WTC11 (cell line): ENCODE results near the gene CPLX3. TPM values are rescaled to one million over a fixed set of nuclear protein-coding genes. Genes with fewer than 3 reads are reported as not detected.

Source experiments
- ATAC-seq: fragments of 200-7000 bp; cut with Tn5 transposase; 2 replicates; pipeline ENCODE4 v1.10.0; 2021; ENCODE audit warnings: mild to moderate bottlenecking, moderate library complexity
- CTCF ChIA-PET: fragments of 300-600 bp; sonication (Branson Sonifier 250); formaldehyde crosslinking; loops from one replicate; lab custom pipeline; 2021; ENCODE audit warnings: antibody characterized with exemption; lab: Charles Lee
- POLR2A ChIA-PET: fragments of 350-600 bp; sonication (Branson Sonifier 250); formaldehyde crosslinking; loops from one replicate; lab custom pipeline; 2021; ENCODE audit warnings: antibody characterized with exemption; lab: Charles Lee
- DNase-seq: peaks from one replicate; pipeline ENCODE4 v3.0.0; 2021; ENCODE audit warnings: low spot score
- H3K27ac Mint-ChIP-seq: 2 replicates; pipeline ENCODE4 v1.8.0; 2021; ENCODE audit warnings: mixed read lengths
- H3K27me3 Mint-ChIP-seq: 2 replicates; pipeline ENCODE4 v1.8.0; 2021; ENCODE audit warnings: low read depth, mild to moderate bottlenecking, moderate library complexity, mixed read lengths
- H3K36me3 Mint-ChIP-seq: 2 replicates; pipeline ENCODE4 v1.8.0; 2021; ENCODE audit warnings: mixed read lengths
- H3K4me1 Mint-ChIP-seq: 2 replicates; pipeline ENCODE4 v1.8.0; 2022; ENCODE audit warnings: mixed read lengths
- H3K4me3 Mint-ChIP-seq: 2 replicates; pipeline ENCODE4 v1.8.0; 2021; ENCODE audit warnings: mild to moderate bottlenecking, moderate library complexity, mixed read lengths
- H3K9me3 Mint-ChIP-seq: 2 replicates; pipeline ENCODE4 v1.8.0; 2021; ENCODE audit warnings: mixed read lengths
- CTCF ChIP-seq: fragments of 200-600 bp; IDR thresholded peaks from 2 replicates; pipeline ENCODE4 v1.8.0; 2022; ENCODE audit warnings: antibody characterized with exemption
- EMX1 ChIP-seq: fragments of 250-450 bp; sonication (Bioruptor Pico); IDR thresholded peaks from 2 replicates; pipeline ENCODE4 v1.8.0; 2021; ENCODE audit warnings: mild to moderate bottlenecking
- ESRRA ChIP-seq: sonication (generic); formaldehyde crosslinking; IDR thresholded peaks from 2 replicates; pipeline ENCODE4 v1.8.1; 2022; ENCODE audit warnings: mild to moderate bottlenecking, missing genetic modification reagents, borderline replicate concordance
- FOXK1 ChIP-seq: sonication (generic); formaldehyde crosslinking; IDR thresholded peaks from 2 replicates; pipeline ENCODE4 v1.8.0; 2022; ENCODE audit warnings: mild to moderate bottlenecking, moderate library complexity, missing genetic modification reagents
- GRHL2 ChIP-seq: fragments of 250-450 bp; sonication (Bioruptor Pico); IDR thresholded peaks from 2 replicates; pipeline ENCODE4 v1.8.0; 2022; ENCODE audit warnings: mild to moderate bottlenecking, moderate library complexity; ENCODE audit not compliant: insufficient replicate concordance, severe bottlenecking
- IRF2 ChIP-seq: sonication (generic); formaldehyde crosslinking; IDR thresholded peaks from 2 replicates; pipeline ENCODE4 v1.8.0; 2022; ENCODE audit warnings: low read depth, missing genetic modification reagents, borderline replicate concordance
- JUN ChIP-seq: sonication (generic); formaldehyde crosslinking; IDR thresholded peaks from 2 replicates; pipeline ENCODE4 v1.8.0; 2023; ENCODE audit warnings: mild to moderate bottlenecking, missing genetic modification reagents
- NR1H2 ChIP-seq: sonication (generic); formaldehyde crosslinking; IDR thresholded peaks from 2 replicates; pipeline ENCODE4 v1.9.0; 2021; ENCODE audit warnings: mild to moderate bottlenecking, moderate library complexity, missing genetic modification reagents
- NR3C1 ChIP-seq: sonication (generic); formaldehyde crosslinking; conservative IDR thresholded peaks from 2 replicates; pipeline ENCODE4 v1.8.1; 2023; ENCODE audit warnings: low read depth, mild to moderate bottlenecking, missing genetic modification reagents
- PRDM15 ChIP-seq: sonication (generic); formaldehyde crosslinking; IDR thresholded peaks from 2 replicates; pipeline ENCODE4 v1.8.0; 2022; ENCODE audit warnings: missing genetic modification reagents
- SP1 ChIP-seq: sonication (generic); formaldehyde crosslinking; conservative IDR thresholded peaks from 2 replicates; pipeline ENCODE4 v1.8.1; 2022; ENCODE audit warnings: missing genetic modification reagents
- ZNF219 ChIP-seq: sonication (generic); formaldehyde crosslinking; IDR thresholded peaks from 2 replicates; pipeline ENCODE4 v1.8.0; 2023; ENCODE audit warnings: missing genetic modification reagents, mild to moderate bottlenecking, borderline replicate concordance
- ZNF423 ChIP-seq: fragments of 250-450 bp; sonication (Bioruptor Pico); IDR thresholded peaks from 2 replicates; pipeline ENCODE4 v2.1.2; 2022; ENCODE audit warnings: mild to moderate bottlenecking, moderate library complexity
- total RNA-seq: library from RNA; stranded (reverse); gene quantifications from 3 replicates; pipeline ENCODE4 v1.2.3, GENCODE V29; 2021
- TF ChIP-seq, protein P1 (sequence below): fragments of 250-450 bp; sonication (Bioruptor Pico); IDR thresholded peaks from 2 replicates; pipeline ENCODE4 v1.9.0; 2021; ENCODE audit warnings: mild to moderate bottlenecking, borderline replicate concordance
- TF ChIP-seq, protein P2 (sequence below): sonication (generic); formaldehyde crosslinking; IDR thresholded peaks from 2 replicates; pipeline ENCODE4 v1.8.0; 2022; ENCODE audit warnings: mild to moderate bottlenecking, missing genetic modification reagents
- TF ChIP-seq, protein P3 (sequence below): sonication (generic); formaldehyde crosslinking; IDR thresholded peaks from 2 replicates; pipeline ENCODE4 v1.8.0; 2023; ENCODE audit warnings: missing genetic modification reagents
- TF ChIP-seq, protein P4 (sequence below): sonication (generic); formaldehyde crosslinking; IDR thresholded peaks from 2 replicates; pipeline ENCODE4 v1.8.1; 2022; ENCODE audit warnings: mild to moderate bottlenecking, missing genetic modification reagents, moderate library complexity, borderline replicate concordance

CPLX3 gene
- total RNA-seq, 1 experiment from 2014 or later: 0.09 TPM

- DNase-seq (no peak), ATAC-seq (no peak)
- Mint-ChIP-seq H3K4me3 (no peak overlapping the region), H3K36me3 (peaks cover 12% of the 10 kb centered on the region), H3K9me3 (no peaks in the 10 kb centered on the region), H3K27me3 (no peaks in the 10 kb centered on the region), H3K27ac (no peak overlapping the region), H3K4me1 (peaks cover 5% of the 10 kb centered on the region)
- CTCF ChIA-PET: interaction anchor here (0.7 to 2.3 kb wide), 3 partner anchors 8 to 207 kb away, joined by 3 to 10 read pairs (median 7); no protein-coding TSS in a partner anchor
- no peak for TF ChIP-seq SP1 (CRISPR knock-in tag)
- no peak for TF ChIP-seq ZNF219 (CRISPR knock-in tag)
- no peak for TF ChIP-seq NR1H2
- no peak for TF ChIP-seq CTCF
- no peak for TF ChIP-seq JUN (CRISPR knock-in tag)
- no peak for TF ChIP-seq EMX1
- no peak for TF ChIP-seq IRF2 (CRISPR knock-in tag)
- TF ChIP-seq, protein P1, sequence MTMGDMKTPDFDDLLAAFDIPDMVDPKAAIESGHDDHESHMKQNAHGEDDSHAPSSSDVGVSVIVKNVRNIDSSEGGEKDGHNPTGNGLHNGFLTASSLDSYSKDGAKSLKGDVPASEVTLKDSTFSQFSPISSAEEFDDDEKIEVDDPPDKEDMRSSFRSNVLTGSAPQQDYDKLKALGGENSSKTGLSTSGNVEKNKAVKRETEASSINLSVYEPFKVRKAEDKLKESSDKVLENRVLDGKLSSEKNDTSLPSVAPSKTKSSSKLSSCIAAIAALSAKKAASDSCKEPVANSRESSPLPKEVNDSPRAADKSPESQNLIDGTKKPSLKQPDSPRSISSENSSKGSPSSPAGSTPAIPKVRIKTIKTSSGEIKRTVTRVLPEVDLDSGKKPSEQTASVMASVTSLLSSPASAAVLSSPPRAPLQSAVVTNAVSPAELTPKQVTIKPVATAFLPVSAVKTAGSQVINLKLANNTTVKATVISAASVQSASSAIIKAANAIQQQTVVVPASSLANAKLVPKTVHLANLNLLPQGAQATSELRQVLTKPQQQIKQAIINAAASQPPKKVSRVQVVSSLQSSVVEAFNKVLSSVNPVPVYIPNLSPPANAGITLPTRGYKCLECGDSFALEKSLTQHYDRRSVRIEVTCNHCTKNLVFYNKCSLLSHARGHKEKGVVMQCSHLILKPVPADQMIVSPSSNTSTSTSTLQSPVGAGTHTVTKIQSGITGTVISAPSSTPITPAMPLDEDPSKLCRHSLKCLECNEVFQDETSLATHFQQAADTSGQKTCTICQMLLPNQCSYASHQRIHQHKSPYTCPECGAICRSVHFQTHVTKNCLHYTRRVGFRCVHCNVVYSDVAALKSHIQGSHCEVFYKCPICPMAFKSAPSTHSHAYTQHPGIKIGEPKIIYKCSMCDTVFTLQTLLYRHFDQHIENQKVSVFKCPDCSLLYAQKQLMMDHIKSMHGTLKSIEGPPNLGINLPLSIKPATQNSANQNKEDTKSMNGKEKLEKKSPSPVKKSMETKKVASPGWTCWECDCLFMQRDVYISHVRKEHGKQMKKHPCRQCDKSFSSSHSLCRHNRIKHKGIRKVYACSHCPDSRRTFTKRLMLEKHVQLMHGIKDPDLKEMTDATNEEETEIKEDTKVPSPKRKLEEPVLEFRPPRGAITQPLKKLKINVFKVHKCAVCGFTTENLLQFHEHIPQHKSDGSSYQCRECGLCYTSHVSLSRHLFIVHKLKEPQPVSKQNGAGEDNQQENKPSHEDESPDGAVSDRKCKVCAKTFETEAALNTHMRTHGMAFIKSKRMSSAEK (CRISPR knock-in tag): no peak
- TF ChIP-seq ESRRA: no peak
- no peak for TF ChIP-seq FOXK1
- TF ChIP-seq, protein P2, sequence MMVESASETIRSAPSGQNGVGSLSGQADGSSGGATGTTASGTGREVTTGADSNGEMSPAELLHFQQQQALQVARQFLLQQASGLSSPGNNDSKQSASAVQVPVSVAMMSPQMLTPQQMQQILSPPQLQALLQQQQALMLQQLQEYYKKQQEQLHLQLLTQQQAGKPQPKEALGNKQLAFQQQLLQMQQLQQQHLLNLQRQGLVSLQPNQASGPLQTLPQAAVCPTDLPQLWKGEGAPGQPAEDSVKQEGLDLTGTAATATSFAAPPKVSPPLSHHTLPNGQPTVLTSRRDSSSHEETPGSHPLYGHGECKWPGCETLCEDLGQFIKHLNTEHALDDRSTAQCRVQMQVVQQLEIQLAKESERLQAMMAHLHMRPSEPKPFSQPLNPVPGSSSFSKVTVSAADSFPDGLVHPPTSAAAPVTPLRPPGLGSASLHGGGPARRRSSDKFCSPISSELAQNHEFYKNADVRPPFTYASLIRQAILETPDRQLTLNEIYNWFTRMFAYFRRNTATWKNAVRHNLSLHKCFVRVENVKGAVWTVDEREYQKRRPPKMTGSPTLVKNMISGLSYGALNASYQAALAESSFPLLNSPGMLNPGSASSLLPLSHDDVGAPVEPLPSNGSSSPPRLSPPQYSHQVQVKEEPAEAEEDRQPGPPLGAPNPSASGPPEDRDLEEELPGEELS: no peak
- TF ChIP-seq, protein P3, sequence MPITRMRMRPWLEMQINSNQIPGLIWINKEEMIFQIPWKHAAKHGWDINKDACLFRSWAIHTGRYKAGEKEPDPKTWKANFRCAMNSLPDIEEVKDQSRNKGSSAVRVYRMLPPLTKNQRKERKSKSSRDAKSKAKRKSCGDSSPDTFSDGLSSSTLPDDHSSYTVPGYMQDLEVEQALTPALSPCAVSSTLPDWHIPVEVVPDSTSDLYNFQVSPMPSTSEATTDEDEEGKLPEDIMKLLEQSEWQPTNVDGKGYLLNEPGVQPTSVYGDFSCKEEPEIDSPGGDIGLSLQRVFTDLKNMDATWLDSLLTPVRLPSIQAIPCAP (CRISPR knock-in tag): no peak
- no peak for TF ChIP-seq NR3C1 (CRISPR knock-in tag)
- TF ChIP-seq, protein P4, sequence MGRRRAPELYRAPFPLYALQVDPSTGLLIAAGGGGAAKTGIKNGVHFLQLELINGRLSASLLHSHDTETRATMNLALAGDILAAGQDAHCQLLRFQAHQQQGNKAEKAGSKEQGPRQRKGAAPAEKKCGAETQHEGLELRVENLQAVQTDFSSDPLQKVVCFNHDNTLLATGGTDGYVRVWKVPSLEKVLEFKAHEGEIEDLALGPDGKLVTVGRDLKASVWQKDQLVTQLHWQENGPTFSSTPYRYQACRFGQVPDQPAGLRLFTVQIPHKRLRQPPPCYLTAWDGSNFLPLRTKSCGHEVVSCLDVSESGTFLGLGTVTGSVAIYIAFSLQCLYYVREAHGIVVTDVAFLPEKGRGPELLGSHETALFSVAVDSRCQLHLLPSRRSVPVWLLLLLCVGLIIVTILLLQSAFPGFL (CRISPR knock-in tag): no peak
- no peak for TF ChIP-seq GRHL2 (CRISPR knock-in tag)
- TF ChIP-seq ZNF423 (CRISPR knock-in tag): no peak
- TF ChIP-seq PRDM15 (CRISPR knock-in tag): no peak
- POLR2A ChIA-PET: no interaction called here
These were observed 21.0 kb downstream of the CPLX3 start for GRCh38 chr15:74847432-74847831.
